MCF 10A (cell line): ENCODE measurements around the gene PRR4. TPM values are rescaled to one million over a fixed set of nuclear protein-coding genes. Genes with fewer than 3 reads are reported as not detected.

Experiments used
- BruUV-seq: library from RNA; stranded (reverse); fragments of 400-500 nt; replicated peaks from 2 replicates; lab custom pipeline; 2021; lab: Mats Ljungman, UMichigan
- CTCF ChIA-PET: fragments of 300-600 bp; sonication (Branson Sonifier 250); formaldehyde crosslinking; extraction: SDS; loops from one replicate; lab custom pipeline; 2021; ENCODE audit warnings: antibody characterized with exemption, inconsistent platforms; lab: Yijun Ruan, JAX
- POLR2A ChIA-PET: fragments of 300-600, 350-650 bp; sonication (Branson Sonifier 250); formaldehyde crosslinking; extraction: SDS; loops from one replicate; lab custom pipeline; 2020; ENCODE audit warnings: antibody characterized with exemption, inconsistent platforms; lab: Yijun Ruan, JAX
- DNase-seq: peaks from one replicate; pipeline ENCODE4 v3.0.0-alpha.2; 2018; ENCODE audit not compliant: unreplicated experiment
- H3K27ac Mint-ChIP-seq: one replicate; pipeline ENCODE4 v1.8.0; 2022; ENCODE audit warnings: mild to moderate bottlenecking, low read depth, mixed read lengths; ENCODE audit not compliant: unreplicated experiment
- H3K27me3 Mint-ChIP-seq: one replicate; pipeline ENCODE4 v1.8.0; 2022; ENCODE audit warnings: mixed read lengths; ENCODE audit not compliant: insufficient read depth, unreplicated experiment
- H3K36me3 Mint-ChIP-seq: one replicate; pipeline ENCODE4 v1.8.0; 2022; ENCODE audit warnings: mild to moderate bottlenecking, moderate library complexity, mixed read lengths; ENCODE audit not compliant: insufficient read depth, unreplicated experiment
- H3K4me1 Mint-ChIP-seq: one replicate; pipeline ENCODE4 v1.8.0; 2022; ENCODE audit warnings: mixed read lengths; ENCODE audit not compliant: insufficient read depth, unreplicated experiment
- H3K4me3 Mint-ChIP-seq: one replicate; pipeline ENCODE4 v1.8.0; 2022; ENCODE audit warnings: mild to moderate bottlenecking, moderate library complexity, mixed read lengths; ENCODE audit not compliant: unreplicated experiment
- H3K9me3 Mint-ChIP-seq: one replicate; pipeline ENCODE4 v1.8.0; 2022; ENCODE audit warnings: mixed read lengths; ENCODE audit not compliant: unreplicated experiment
- intact Hi-C: fragments of 100-400 bp; cut with micrococcal nuclease; formaldehyde crosslinking; loops from 2 replicates; pipeline ENCODE4 v1.14.1; 2022
- total RNA-seq: library from RNA; stranded (reverse); gene quantifications from 2 replicates; pipeline ENCODE4 v1.2.3, GENCODE V29; 2022
- TF ChIP-seq, protein P1 (sequence below): fragments of 200-600 bp; IDR thresholded peaks from one replicate; pipeline ENCODE4 v1.8.0; 2022; ENCODE audit warnings: antibody characterized with exemption, mild to moderate bottlenecking; ENCODE audit not compliant: unreplicated experiment

The PRR4 gene
- total RNA-seq, 1 experiment from 2014 or later: 7.7 TPM

DNA sequence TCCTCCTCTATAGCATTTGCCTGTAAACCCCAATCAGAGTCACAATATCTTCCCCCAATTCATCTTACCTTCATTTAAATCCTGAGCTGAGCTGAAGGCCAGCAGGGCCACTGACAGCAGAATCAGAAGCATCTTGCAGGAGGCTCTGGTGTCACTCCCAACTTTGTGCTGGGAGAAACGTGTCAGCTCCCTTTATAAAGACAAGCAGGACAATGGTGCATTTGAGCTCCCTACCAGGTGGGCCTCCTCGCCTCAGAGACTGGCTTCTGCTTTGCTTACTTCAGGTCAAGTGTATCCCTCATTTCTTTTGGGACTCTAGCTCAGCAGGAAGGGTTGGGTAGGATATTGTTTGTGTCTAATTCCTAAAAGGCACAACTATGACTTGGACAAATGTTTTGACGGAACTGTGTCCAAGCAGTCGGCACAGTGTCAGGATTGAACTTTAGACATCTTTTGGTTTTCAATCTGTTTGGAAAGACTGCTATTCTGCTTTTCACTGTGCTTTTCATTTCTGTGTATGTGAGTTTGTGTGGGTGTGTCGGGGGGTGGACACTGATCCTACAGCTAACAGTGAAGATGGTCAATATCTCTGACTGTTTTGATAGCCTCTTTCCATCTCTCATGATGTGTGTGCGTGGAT lies 34.9 kb upstream of the PRR4 start, which contains the start of gene PRH1:
Gene PRH1, minus strand, starts transcription at position 170 of the 640 bp plus-strand sequence. Its CDS starts 38 bp downstream, at position 132.
- intact Hi-C loops: no loop called here
- no TSS peak for BruUV-seq
- CTCF ChIA-PET: no interaction called here

DNA sequence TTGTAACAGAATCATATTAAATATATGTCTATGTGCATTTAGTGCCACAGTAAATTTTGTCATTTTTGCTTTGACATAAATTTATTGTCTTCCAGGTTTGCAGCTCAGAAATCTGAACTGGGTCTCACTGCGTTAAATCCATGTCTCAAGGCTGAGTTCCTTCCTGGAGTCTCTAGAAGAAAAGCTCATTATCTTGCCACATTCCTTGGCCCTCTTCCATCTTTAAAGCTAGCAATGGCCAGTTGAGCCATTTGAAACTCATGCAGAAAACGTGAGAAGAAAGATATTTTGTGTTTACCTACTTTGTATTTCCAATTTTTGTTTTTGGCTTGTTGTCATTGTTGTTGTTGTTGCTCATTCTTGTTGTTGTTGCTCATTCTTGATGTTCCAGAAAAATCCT lies 24.1 kb upstream of the PRR4 start:
- H3K4me3 Mint-ChIP-seq: no peak overlapping the region
- no peaks in the 10 kb centered on the region for H3K9me3 Mint-ChIP-seq
- no TSS peak for BruUV-seq
- no peak overlapping the region for H3K27ac Mint-ChIP-seq
- TF ChIP-seq, protein P1, sequence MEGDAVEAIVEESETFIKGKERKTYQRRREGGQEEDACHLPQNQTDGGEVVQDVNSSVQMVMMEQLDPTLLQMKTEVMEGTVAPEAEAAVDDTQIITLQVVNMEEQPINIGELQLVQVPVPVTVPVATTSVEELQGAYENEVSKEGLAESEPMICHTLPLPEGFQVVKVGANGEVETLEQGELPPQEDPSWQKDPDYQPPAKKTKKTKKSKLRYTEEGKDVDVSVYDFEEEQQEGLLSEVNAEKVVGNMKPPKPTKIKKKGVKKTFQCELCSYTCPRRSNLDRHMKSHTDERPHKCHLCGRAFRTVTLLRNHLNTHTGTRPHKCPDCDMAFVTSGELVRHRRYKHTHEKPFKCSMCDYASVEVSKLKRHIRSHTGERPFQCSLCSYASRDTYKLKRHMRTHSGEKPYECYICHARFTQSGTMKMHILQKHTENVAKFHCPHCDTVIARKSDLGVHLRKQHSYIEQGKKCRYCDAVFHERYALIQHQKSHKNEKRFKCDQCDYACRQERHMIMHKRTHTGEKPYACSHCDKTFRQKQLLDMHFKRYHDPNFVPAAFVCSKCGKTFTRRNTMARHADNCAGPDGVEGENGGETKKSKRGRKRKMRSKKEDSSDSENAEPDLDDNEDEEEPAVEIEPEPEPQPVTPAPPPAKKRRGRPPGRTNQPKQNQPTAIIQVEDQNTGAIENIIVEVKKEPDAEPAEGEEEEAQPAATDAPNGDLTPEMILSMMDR: no peak
- peaks cover 7% of the 10 kb centered on the region for H3K36me3 Mint-ChIP-seq
- no peaks in the 10 kb centered on the region for H3K4me1 Mint-ChIP-seq
- no peaks in the 10 kb centered on the region for H3K27me3 Mint-ChIP-seq
- POLR2A ChIA-PET: no interaction called here
- CTCF ChIA-PET: no interaction called here
- DNase-seq: no peak
- intact Hi-C loops: no loop called here

More for the DNA sequence above, 34.9 kb upstream of the PRR4 start, which contains the start of gene PRH1:
- no peak within 1 kb of the TSS for H3K27ac Mint-ChIP-seq
- POLR2A ChIA-PET: no interaction called here
- no peaks in the 10 kb centered on the region for H3K4me1 Mint-ChIP-seq
- TF ChIP-seq, protein P1: no peak
- no peak for DNase-seq
- no peaks in the 10 kb centered on the region for H3K36me3 Mint-ChIP-seq
- no peaks in the 10 kb centered on the region for H3K27me3 Mint-ChIP-seq
- no peaks in the 10 kb centered on the region for H3K9me3 Mint-ChIP-seq
- H3K4me3 Mint-ChIP-seq: no peak within 1 kb of the TSS

DNA sequence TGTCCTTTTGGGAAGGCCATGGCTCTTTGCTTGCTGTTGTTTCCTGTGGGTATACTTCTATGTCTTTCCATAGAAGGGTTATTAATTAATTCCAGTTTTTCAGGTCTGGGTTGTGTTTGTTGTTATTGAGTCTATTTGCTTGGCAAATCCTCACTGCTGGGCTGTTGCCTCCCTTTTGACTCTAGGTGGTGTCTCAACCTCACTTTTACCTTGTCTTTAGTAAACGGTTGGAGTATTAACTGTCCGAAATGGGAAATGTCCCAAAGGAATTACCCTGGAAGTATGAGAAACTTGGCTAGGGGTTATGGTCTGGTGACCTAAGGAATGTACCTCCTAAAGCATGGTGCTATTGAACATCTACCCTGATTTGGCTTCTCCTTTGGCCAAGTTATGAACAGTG lies 18.1 kb upstream of the PRR4 start:
- Mint-ChIP-seq H3K4me3 (no peak overlapping the region), H3K27ac (no peak overlapping the region), H3K9me3 (peaks cover 2% of the 10 kb centered on the region), H3K36me3 (no peaks in the 10 kb centered on the region), H3K27me3 (no peaks in the 10 kb centered on the region), H3K4me1 (no peaks in the 10 kb centered on the region)
- TF ChIP-seq, protein P1: no peak
- intact Hi-C loops: loop anchor here (2.0 kb wide), 1 partner anchor 331 kb away; no protein-coding TSS in a partner anchor
- POLR2A ChIA-PET: interaction anchor here (0.7 kb wide), 1 partner anchor 1847 kb away, joined by 3 read pairs; no protein-coding TSS in a partner anchor
- DNase-seq: no peak
- CTCF ChIA-PET: interaction anchor here (0.6 kb wide), 1 partner anchor 75 kb away, joined by 3 read pairs; no protein-coding TSS in a partner anchor
- BruUV-seq: no TSS peak

DNA sequence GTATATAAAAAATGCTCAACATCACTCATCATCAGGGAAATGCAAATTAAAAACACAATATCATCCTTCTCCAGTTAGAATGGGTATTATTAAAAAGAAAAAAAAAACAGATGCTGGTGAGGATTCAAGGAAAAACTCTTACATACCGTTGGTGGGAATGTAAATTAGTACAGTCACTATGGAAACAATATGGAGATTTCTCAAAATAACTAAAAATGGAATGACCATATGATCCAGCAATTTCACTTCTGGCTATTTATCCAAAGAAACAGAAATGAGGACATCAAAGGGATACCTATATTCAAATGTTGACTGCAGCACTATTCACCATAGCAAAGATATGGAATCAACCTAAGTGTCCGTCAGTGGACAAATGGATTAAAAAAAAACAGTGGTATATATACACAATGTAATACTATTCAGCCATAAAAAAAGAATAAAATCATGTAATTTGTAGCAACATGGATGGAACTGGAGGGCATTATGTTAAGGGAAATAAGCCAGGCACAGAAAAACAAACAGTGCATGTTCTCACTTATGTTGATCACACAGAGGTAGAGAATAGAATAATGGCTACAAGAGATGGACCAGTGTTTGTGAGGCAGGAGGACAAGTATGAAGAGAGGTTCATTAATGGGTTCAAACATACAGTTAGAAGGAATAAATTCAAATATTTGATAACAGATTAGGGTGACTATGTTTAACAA lies 14.4 kb upstream of the PRR4 start:
- intact Hi-C loops: no loop called here
- H3K4me1 Mint-ChIP-seq: no peaks in the 10 kb centered on the region
- no peak overlapping the region for H3K27ac Mint-ChIP-seq
- peaks cover 8% of the 10 kb centered on the region for H3K9me3 Mint-ChIP-seq
- BruUV-seq: no TSS peak
- no peak overlapping the region for H3K4me3 Mint-ChIP-seq
- TF ChIP-seq, protein P1: no peak
- CTCF ChIA-PET: no interaction called here
- no peaks in the 10 kb centered on the region for H3K27me3 Mint-ChIP-seq
- no peaks in the 10 kb centered on the region for H3K36me3 Mint-ChIP-seq
- no peak for DNase-seq
- POLR2A ChIA-PET: no interaction called here
